Stimulated activated CD4-positive, alpha-beta T cell treated with anti-CD3 and anti-CD28 coated beads, Interleukin-2, amount 100 ng/mL, for 48 hours (primary cell): Measurements from ENCODE around the gene PADI6.
A peak's percentile ranks its signal among the peaks of the same experiment; 100 is the strongest.
"Not testable (repeated sequence)": the region's sequence is repeated elsewhere in the genome, so short reads cannot be mapped to it uniquely, and the experiment has no call there.

Source experiments
- DNase-seq, 2 donors: peaks; one replicate each; pipeline ENCODE4 v3.0.0-alpha.2; 2020

The PADI6 gene

GRCh38 chr1:17405898-17406759, 34.1 kb downstream of the PADI6 start:
- peak; percentile 30 to 44 for DNase-seq

- DNase-seq, result not testable (repeated sequence)
These were observed 34.9 kb downstream of the PADI6 start for GRCh38 chr1:17406760-17407475.

GRCh38 chr1:17407786-17408514, 36.0 kb downstream of the PADI6 start:
- not testable (repeated sequence) for DNase-seq

- no peak for DNase-seq
These were observed 37.4 kb downstream of the PADI6 start for GRCh38 chr1:17409391-17409811.

- no peak for DNase-seq
These were observed 40.3 kb downstream of the PADI6 start for GRCh38 chr1:17412093-17412870.

- DNase-seq, result no peak
These were observed 42.0 kb downstream of the PADI6 start for GRCh38 chr1:17414022-17414421.

- no peak for DNase-seq
These were observed 44.4 kb downstream of the PADI6 start for GRCh38 chr1:17416389-17416788.

- DNase-seq, result peak; percentile 67 to 68
These were observed 47.8 kb downstream of the PADI6 start for GRCh38 chr1:17419626-17420328.

GRCh38 chr1:17420391-17420918, 48.5 kb downstream of the PADI6 start:
- no peak for DNase-seq

- DNase-seq, result no peak
These were observed 50.5 kb downstream of the PADI6 start for GRCh38 chr1:17422461-17422860.

GRCh38 chr1:17423781-17424245, 51.8 kb downstream of the PADI6 start:
- no peak for DNase-seq

- no peak for DNase-seq
These were observed 54.0 kb downstream of the PADI6 start for GRCh38 chr1:17425806-17426600.

GRCh38 chr1:17427696-17428660, 56.0 kb downstream of the PADI6 start:
- no peak for DNase-seq

GRCh38 chr1:17429183-17429582, 57.2 kb downstream of the PADI6 start:
- DNase-seq, result no peak

- no peak for DNase-seq
These were observed 60.4 kb downstream of the PADI6 start for GRCh38 chr1:17432412-17432811.

GRCh38 chr1:17433261-17433660, 61.3 kb downstream of the PADI6 start:
- DNase-seq, result no peak

GRCh38 chr1:17434016-17434415, 62.0 kb downstream of the PADI6 start:
- no peak for DNase-seq

GRCh38 chr1:17434601-17435000, 62.6 kb downstream of the PADI6 start:
- DNase-seq, result no peak
